ENCODE results near the gene ARHGEF25.
"Not testable (repeated sequence)": the region's sequence is repeated elsewhere in the genome, so short reads cannot be mapped to it uniquely, and the experiment has no call there.

Gene ARHGEF25
- long read RNA-seq, donor 1, partial matches to known transcripts = 0 of 4 reads
- long read RNA-seq, donor 1, other reads (novel, unspliced or antisense) = 0 of 4 reads
- long read RNA-seq, donor 2, partial matches to known transcripts = 0 of 2 reads
- long read RNA-seq, donor 2, other reads (novel, unspliced or antisense) = 0 of 2 reads
- long read RNA-seq, donor 3 = 0 reads
- long read RNA-seq, donor 4, partial matches to known transcripts = 0 of 3 reads
- long read RNA-seq, donor 4, other reads (novel, unspliced or antisense) = 0 of 3 reads
- long read RNA-seq, donor 5, partial matches to known transcripts = 9 of 14 reads
- long read RNA-seq, donor 5, other reads (novel, unspliced or antisense) = 0 of 14 reads
- long read RNA-seq, donor 6, partial matches to known transcripts = 0 of 2 reads
- long read RNA-seq, donor 6, other reads (novel, unspliced or antisense) = 0 of 2 reads
- long read RNA-seq, donor 7 = 0 reads
- long read RNA-seq, donor 8, partial matches to known transcripts = 0 of 2 reads
- long read RNA-seq, donor 8, other reads (novel, unspliced or antisense) = 0 of 2 reads

GRCh38 chr12:57611108-57611826, at the start of gene ARHGEF25:
Gene ARHGEF25, plus strand, starts transcription at chr12:57611435. Its CDS starts 460 bp downstream, at chr12:57611895.
- peak; percentile 73 for DNase-seq

GRCh38 chr12:57563358-57563757, 47.9 kb upstream of the ARHGEF25 start:
- DNase-seq = no peak

GRCh38 chr12:57564178-57564740, 47.0 kb upstream of the ARHGEF25 start:
- DNase-seq = no peak

- no peak for DNase-seq
Measured at GRCh38 chr12:57568838-57569237, 42.4 kb upstream of the ARHGEF25 start.

GRCh38 chr12:57569858-57570257, 41.4 kb upstream of the ARHGEF25 start:
- no peak for DNase-seq

- not testable (repeated sequence) for DNase-seq
Measured at GRCh38 chr12:57570438-57570837, 40.8 kb upstream of the ARHGEF25 start.

GRCh38 chr12:57571926-57572762, 39.1 kb upstream of the ARHGEF25 start:
- no peak for DNase-seq

- DNase-seq = no peak
Measured at GRCh38 chr12:57574795-57575194, 36.4 kb upstream of the ARHGEF25 start.

- DNase-seq = no peak
Measured at GRCh38 chr12:57575771-57576612, 35.2 kb upstream of the ARHGEF25 start.

GRCh38 chr12:57576613-57577160, 34.5 kb upstream of the ARHGEF25 start:
- no peak for DNase-seq

- DNase-seq = no peak
Measured at GRCh38 chr12:57577981-57578758, 33.1 kb upstream of the ARHGEF25 start.

- no peak for DNase-seq
Measured at GRCh38 chr12:57579011-57579410, 32.2 kb upstream of the ARHGEF25 start.

GRCh38 chr12:57579677-57580465, 31.4 kb upstream of the ARHGEF25 start:
- no peak for DNase-seq

- no peak for DNase-seq
Measured at GRCh38 chr12:57580466-57580795, 30.8 kb upstream of the ARHGEF25 start.

- no peak for DNase-seq
Measured at GRCh38 chr12:57581802-57582201, 29.4 kb upstream of the ARHGEF25 start.

- no peak for DNase-seq
Measured at GRCh38 chr12:57582440-57582839, 28.8 kb upstream of the ARHGEF25 start.

- peak; percentile 59 for DNase-seq
Measured at GRCh38 chr12:57583008-57583831, 28.0 kb upstream of the ARHGEF25 start.

GRCh38 chr12:57584050-57584449, 27.2 kb upstream of the ARHGEF25 start:
- no peak for DNase-seq

Data from right kidney (tissue), 9 donors.